ENCODE measurements around the gene NT5C1A.

- TF ChIP-seq CTCF (conservative IDR thresholded peaks at IDR 0.05; ENCODE audit: low read length) (no peak), EZH2phosphoT487 (IDR thresholded peaks at IDR 0.05; ENCODE audit: borderline replicate concordance) (no peak)
Observed at GRCh38 chr1:39649636-39650185, 22.2 kb downstream of the NT5C1A start.
